ENCODE measurements around the gene DHRS13.
"Not testable (repeated sequence)": the region's sequence is repeated elsewhere in the genome, so short reads cannot be mapped to it uniquely, and the experiment has no call there.

The DHRS13 gene

DNA sequence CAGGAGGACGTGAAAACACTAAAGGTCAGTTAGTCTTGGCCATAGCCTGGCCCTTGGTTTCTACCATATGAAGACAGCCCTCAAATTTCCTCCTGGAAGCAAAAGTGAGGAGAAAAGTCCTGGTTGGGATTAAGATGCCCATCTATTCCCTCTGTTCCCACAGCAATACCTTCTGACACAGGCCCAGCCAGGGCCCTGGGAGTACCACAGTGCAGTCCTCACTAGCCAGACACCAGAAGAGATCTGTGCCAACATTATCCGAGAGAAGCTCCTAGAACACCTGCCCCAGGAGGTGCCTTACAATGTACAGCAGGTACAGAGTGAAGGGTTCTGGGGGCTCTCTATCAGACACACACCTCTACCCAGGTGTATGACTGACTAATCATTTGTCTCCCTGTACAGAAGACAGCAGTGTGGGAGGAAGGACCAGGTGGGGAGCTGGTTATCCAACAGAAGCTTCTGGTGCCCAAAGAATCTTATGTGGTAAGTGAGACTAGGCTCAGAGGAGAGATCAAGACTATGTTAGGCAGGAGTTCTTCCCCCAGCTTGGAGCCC, 44.0 kb downstream of the DHRS13 start:
- no peak for DNase-seq (ENCODE audit: low spot score)

DNA sequence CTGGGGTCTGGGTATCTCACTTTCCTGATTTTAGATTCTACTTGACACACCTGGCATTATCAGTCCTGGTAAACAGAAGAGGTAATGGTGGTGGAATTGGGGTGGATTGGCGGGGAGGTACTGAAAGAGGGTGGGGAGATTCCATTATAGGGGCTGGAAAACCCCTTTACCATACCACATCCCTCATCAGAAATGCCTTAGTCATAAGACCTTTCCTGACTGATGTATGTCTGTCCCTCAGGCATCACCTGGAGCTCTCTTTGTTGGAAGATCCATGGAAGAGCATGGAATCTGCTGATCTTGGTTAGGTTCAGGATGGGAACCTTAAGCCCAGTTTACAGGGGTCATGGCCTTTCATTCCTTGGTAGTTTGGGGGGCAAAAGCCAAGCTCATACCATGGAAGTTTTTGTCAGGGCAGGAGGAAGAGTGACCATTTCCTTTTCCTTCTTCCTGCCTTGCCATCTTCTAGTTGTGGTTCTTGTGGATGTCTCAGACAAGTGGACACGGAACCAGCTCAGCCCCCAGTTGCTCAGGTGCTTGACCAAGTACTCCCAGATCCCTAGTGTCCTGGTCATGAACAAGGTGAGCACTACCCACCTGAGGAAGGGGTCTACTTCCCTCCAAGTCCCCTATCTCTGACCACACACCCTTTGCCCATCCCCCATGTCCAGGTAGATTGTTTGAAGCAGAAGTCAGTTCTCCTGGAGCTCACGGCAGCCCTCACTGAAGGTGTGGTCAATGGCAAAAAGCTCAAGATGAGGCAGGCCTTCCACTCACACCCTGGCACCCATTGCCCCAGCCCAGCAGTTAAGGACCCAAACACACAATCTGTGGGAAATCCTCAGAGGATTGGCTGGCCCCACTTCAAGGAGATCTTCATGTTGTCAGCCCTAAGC, 44.7 kb downstream of the DHRS13 start:
- DNase-seq (ENCODE audit: low spot score), result no peak

DNA sequence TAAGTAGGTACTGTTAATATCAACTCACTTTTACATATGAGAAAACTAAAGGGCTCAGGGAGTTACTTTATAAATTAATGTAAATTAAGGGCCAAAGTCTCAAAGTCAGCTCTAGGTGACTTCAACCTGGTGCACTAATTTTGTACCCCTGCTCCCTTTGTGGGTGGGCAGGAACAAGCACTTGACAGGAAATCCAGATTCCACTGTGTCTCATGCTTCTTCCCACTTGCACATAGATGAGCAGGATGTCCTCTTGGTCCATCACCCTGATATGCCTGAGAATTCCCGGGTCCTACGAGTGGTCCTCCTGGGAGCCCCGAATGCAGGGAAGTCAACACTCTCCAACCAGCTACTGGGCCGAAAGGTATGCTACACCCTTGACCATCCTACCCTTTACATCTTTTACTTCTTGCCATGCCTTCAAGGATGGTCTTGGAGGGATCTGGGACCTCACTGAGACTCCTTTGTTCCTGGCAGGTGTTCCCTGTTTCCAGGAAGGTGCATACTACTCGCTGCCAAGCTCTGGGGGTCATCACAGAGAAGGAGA, 46.8 kb downstream of the DHRS13 start:
- no peak for DNase-seq (ENCODE audit: low spot score)

- DNase-seq (ENCODE audit: low spot score), result no peak
Measured at GRCh38 chr17:28855336-28855679, 47.6 kb downstream of the DHRS13 start.

DNA sequence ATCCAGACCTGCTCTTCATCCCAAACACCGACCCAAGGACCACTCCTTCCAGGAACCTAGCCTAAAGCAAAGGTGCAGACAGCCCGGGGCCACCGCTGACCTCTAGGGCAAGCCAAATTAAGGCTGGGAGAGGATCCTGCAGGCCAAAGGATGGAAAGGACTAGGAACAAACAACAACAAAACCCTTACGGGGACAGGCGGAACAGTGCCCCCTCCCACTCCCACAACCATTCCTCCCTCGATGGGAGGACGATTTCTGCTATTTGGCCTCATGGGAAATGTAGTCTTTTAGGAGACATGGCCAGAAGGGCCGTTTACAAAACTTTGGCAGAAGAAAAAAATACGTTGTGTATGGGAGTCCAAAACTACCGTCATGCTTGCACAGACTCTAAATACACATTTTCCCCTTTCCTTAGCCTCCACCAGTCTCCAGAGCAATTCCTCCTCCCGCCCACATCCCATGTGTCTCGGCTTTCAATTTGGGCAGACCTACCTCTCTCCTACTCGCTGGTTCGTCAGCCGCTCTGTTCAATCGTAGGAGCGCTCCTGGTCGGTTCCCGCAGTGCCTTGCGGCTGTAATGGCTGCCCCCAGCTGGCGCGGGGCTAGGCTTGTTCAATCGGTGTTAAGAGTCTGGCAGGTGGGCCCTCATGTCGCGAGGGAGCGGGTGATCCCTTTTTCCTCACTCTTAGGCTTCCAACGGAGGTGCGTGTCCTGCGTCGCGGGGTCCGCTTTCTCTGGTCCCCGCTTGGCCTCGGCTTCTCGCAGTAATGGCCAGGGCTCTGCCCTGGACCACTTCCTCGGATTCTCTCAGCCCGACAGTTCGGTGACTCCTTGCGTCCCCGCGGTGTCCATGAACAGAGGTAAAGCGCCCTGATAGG, 48.2 kb downstream of the DHRS13 start, which contains the start of gene ERAL1:
TSS of gene ERAL1 (plus strand) at position 560 of the 879 bp plus-strand sequence. CDS start at position 579, 19 bp downstream.
- DNase-seq (ENCODE audit: low spot score), result peak; percentile 85

GRCh38 chr17:28853295-28853694, 49.6 kb downstream of the DHRS13 start:
- no peak for DNase-seq (ENCODE audit: low spot score)

GRCh38 chr17:28849281-28849680, 53.6 kb downstream of the DHRS13 start:
- DNase-seq (ENCODE audit: low spot score), result no peak

DNA sequence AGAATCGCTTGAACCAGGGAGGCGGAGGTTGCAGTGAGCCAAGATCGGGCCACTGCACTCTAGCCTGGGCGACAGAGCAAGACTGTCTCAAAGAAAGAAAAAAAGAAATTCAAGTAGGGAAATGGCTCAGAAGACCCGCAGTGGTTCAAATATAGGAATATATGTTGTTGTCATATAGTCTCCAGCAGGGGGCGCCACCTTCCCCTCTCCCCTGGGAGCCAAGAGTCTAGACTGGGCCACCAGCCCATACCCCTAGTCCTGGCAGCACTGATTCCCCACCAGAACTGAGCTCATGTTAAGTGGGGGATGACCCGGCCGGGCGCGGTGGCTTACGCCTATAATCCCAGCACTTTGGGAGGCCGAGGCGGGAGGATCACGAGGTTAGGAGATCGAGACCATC, 54.2 kb downstream of the DHRS13 start:
- not testable (repeated sequence) for DNase-seq (ENCODE audit: low spot score)
